ENCODE data around the gene AGMO. TPM values are rescaled to one million over a fixed set of nuclear protein-coding genes. Genes with fewer than 3 reads are reported as not detected.

AGMO gene
- total RNA-seq, 1 donor from 2014 or later, result 0.98 TPM

GRCh38 chr7:15494711-15495110, 67.1 kb downstream of the AGMO start:
- no peaks in the 10 kb centered on the region for H3K36me3 ChIP-seq
- intact Hi-C loops (cut with DNase I), result no loop called here
- no peaks in the 10 kb centered on the region for H3K27me3 ChIP-seq
- TF ChIP-seq CTCF (IDR thresholded peaks at IDR 0.05), result no peak
- no peak for TF ChIP-seq POLR2AphosphoS5 (IDR thresholded peaks at IDR 0.05; ENCODE audit: insufficient read depth in 1 of 2, low read depth in 1 of 2)
- no peak for TF ChIP-seq POLR2A (IDR thresholded peaks at IDR 0.05)
- H3K4me1 ChIP-seq, result no peaks in the 10 kb centered on the region
- no peak for DNase-seq (ENCODE audit: extremely low spot score in 2 of 2)
- H3K4me3 ChIP-seq, result no peak overlapping the region
- no peak overlapping the region for H3K27ac ChIP-seq
- H3K9me3 ChIP-seq, result no peaks in the 10 kb centered on the region

- intact Hi-C loops (cut with DNase I), result no loop called here
- no peaks in the 10 kb centered on the region for H3K4me1 ChIP-seq
- no peaks in the 10 kb centered on the region for H3K9me3 ChIP-seq
- TF ChIP-seq CTCF (IDR thresholded peaks at IDR 0.05), result no peak
- TF ChIP-seq POLR2A (IDR thresholded peaks at IDR 0.05), result no peak
- no peak for TF ChIP-seq POLR2AphosphoS5 (IDR thresholded peaks at IDR 0.05; ENCODE audit: insufficient read depth in 1 of 2, low read depth in 1 of 2)
- no peaks in the 10 kb centered on the region for H3K36me3 ChIP-seq
- no peaks in the 10 kb centered on the region for H3K27me3 ChIP-seq
- H3K4me3 ChIP-seq, result no peak overlapping the region
- no peak overlapping the region for H3K27ac ChIP-seq
- DNase-seq (ENCODE audit: extremely low spot score in 2 of 2), result no peak
Observed at GRCh38 chr7:15491361-15491760, 70.5 kb downstream of the AGMO start.

GRCh38 chr7:15490291-15490690, 71.5 kb downstream of the AGMO start:
- Histone ChIP-seq H3K36me3 (no peaks in the 10 kb centered on the region), H3K27ac (no peak overlapping the region), H3K4me1 (no peaks in the 10 kb centered on the region), H3K9me3 (no peaks in the 10 kb centered on the region), H3K4me3 (no peak overlapping the region), H3K27me3 (no peaks in the 10 kb centered on the region)
- TF ChIP-seq POLR2A (IDR thresholded peaks at IDR 0.05) (no peak), CTCF (IDR thresholded peaks at IDR 0.05) (no peak), POLR2AphosphoS5 (IDR thresholded peaks at IDR 0.05; ENCODE audit: insufficient read depth in 1 of 2, low read depth in 1 of 2) (no peak)
- DNase-seq (ENCODE audit: extremely low spot score in 2 of 2), result no peak
- intact Hi-C loops (cut with DNase I), result no loop called here

GRCh38 chr7:15489861-15490260, 72.0 kb downstream of the AGMO start:
- H3K27me3 ChIP-seq, result no peaks in the 10 kb centered on the region
- TF ChIP-seq POLR2A (IDR thresholded peaks at IDR 0.05) (no peak), POLR2AphosphoS5 (IDR thresholded peaks at IDR 0.05; ENCODE audit: insufficient read depth in 1 of 2, low read depth in 1 of 2) (no peak), CTCF (IDR thresholded peaks at IDR 0.05) (no peak)
- H3K36me3 ChIP-seq, result no peaks in the 10 kb centered on the region
- no peak for DNase-seq (ENCODE audit: extremely low spot score in 2 of 2)
- intact Hi-C loops (cut with DNase I), result no loop called here
- no peak overlapping the region for H3K4me3 ChIP-seq
- no peaks in the 10 kb centered on the region for H3K4me1 ChIP-seq
- no peak overlapping the region for H3K27ac ChIP-seq
- H3K9me3 ChIP-seq, result no peaks in the 10 kb centered on the region

GRCh38 chr7:15489383-15489782, 72.4 kb downstream of the AGMO start:
- Histone ChIP-seq H3K4me1 (no peaks in the 10 kb centered on the region), H3K36me3 (no peaks in the 10 kb centered on the region), H3K27me3 (no peaks in the 10 kb centered on the region), H3K4me3 (no peak overlapping the region), H3K9me3 (no peaks in the 10 kb centered on the region), H3K27ac (no peak overlapping the region)
- intact Hi-C loops (cut with DNase I), result no loop called here
- DNase-seq (ENCODE audit: extremely low spot score in 2 of 2), result no peak
- TF ChIP-seq POLR2AphosphoS5 (IDR thresholded peaks at IDR 0.05; ENCODE audit: insufficient read depth in 1 of 2, low read depth in 1 of 2), result no peak
- TF ChIP-seq POLR2A (IDR thresholded peaks at IDR 0.05), result no peak
- no peak for TF ChIP-seq CTCF (IDR thresholded peaks at IDR 0.05)
